AG20443 (cell line): Measurements from ENCODE around the gene CLK4.

Source experiments
- DNase-seq: peaks from one replicate; pipeline ENCODE4 v3.0.0; 2012; ENCODE audit warnings: low spot score, mixed read lengths

CLK4 gene

GRCh38 chr5:178553517-178553916 is 73.3 kb downstream of the CLK4 start:
- DNase-seq: no peak
